HG03066 (cell line): ENCODE results near the gene BPHL.
"Not testable (repeated sequence)": the region's sequence is repeated elsewhere in the genome, so short reads cannot be mapped to it uniquely, and the experiment has no call there.

ENCODE experiments used
- ATAC-seq: cut with Tn5 transposase; IDR thresholded peaks from one replicate; pipeline ENCODE4 v1.9.1; 2021; ENCODE audit warnings: low read depth; ENCODE audit not compliant: unreplicated experiment

Gene BPHL

DNA sequence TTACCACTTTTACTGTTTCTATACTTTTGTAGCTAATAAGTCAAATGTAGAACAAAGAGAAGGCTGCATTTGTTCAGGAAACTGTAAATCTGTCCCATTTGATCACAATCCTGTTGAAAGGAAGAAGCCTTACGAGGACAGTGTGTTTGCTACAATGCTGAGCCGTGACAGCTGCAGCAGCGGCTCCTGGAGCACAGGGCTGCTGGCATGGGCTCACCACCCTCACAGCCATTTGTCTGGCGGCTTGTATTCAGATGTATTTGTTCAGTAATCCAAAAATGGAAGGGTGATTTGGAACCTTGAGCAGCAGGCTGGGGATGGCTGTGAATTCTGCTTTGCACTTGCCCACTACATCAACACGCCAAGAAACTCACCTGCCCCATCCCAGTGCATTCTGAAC, 33.2 kb downstream of the BPHL start:
- ATAC-seq, result no peak

- ATAC-seq, result no peak
Measured at GRCh38 chr6:3152689-3153088, 34.2 kb downstream of the BPHL start.

- ATAC-seq, result not testable (repeated sequence)
Measured at GRCh38 chr6:3155416-3155815, 36.9 kb downstream of the BPHL start.

- not testable (repeated sequence) for ATAC-seq
Measured at GRCh38 chr6:3156184-3157130, 37.9 kb downstream of the BPHL start.

GRCh38 chr6:3157131-3157933, 38.8 kb downstream of the BPHL start, which contains the start of gene TUBB2A:
TUBB2A (minus strand) TSS chr6:3157544; CDS start chr6:3157463, 81 bp downstream.
- peak; percentile 66 for ATAC-seq

DNA sequence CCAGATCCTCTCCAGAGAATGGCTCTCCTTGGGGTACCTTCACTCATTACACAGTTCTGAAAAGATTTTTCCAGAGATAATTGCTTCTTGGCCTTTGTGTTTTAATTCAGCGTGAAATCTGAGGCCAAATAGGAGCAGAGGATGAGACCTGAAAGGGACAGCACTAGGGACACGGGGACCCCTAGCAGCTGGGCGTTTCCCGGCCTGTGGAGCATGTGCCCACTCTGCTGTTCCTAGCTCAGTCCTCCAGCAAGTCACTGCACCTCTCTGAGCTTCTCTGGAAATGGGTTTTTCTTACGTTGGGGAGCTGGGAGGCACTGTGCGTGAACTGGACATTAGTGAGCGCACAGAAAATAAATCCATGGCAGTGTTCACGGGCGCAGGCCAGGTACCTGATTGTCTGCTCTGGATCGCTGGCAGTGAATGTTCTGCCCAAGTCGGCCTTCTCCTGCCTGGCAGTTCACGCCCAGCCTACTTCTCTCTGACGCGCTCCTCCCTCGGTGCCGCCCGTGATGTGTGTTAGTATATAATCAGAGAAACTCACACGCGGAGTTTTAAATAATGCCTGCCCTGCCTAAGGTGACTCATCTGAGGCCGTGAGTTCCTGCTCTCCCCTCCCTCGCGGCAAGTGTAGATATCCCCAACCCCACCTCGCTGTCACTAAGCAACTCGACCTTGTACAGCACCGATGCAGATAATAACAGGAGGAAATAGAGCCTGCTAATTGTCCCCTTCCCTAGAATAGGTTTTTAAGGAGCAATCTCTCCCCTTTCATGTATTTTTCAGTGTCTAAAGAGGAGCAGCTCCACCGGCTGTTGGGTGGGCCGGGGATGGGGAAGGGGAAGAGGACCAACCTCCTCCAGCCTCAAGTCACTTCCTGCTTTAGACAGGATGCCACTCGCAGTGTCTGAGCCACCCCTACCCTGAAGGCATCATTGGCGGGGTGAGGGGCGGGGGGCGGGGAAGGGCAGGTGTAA, 41.6 kb downstream of the BPHL start:
- no peak for ATAC-seq

- no peak for ATAC-seq
Measured at GRCh38 chr6:3162067-3162497, 43.6 kb downstream of the BPHL start.

- peak; percentile 63 for ATAC-seq
Measured at GRCh38 chr6:3162565-3163247, 44.2 kb downstream of the BPHL start.

DNA sequence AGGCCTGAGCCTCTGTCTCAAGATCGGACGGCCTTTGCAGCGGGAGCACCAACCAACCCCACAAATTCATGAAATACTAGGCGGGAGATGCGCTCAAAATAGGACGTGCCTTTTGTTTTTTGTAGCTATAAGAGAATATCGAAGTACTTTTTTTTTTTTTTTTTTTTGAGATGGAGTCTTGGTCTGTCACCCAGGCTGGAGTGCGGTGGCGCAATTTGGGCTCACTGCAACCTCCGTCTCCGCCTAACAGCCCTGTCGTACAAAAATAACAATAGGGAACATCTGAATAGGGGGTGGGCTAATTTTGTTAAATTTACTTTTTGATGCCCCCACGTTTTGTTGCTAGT, 44.7 kb downstream of the BPHL start:
- peak; percentile 17 for ATAC-seq

GRCh38 chr6:3164388-3164787, 45.9 kb downstream of the BPHL start:
- no peak for ATAC-seq

GRCh38 chr6:3165631-3166534, 47.4 kb downstream of the BPHL start:
- no peak for ATAC-seq

- ATAC-seq, result not testable (repeated sequence)
Measured at GRCh38 chr6:3166535-3167225, 48.2 kb downstream of the BPHL start.

GRCh38 chr6:3168046-3168445, 49.5 kb downstream of the BPHL start:
- not testable (repeated sequence) for ATAC-seq

- ATAC-seq, result not testable (repeated sequence)
Measured at GRCh38 chr6:3170676-3171075, 52.2 kb downstream of the BPHL start.

- ATAC-seq, result not testable (repeated sequence)
Measured at GRCh38 chr6:3171313-3172175, 53.0 kb downstream of the BPHL start.

DNA sequence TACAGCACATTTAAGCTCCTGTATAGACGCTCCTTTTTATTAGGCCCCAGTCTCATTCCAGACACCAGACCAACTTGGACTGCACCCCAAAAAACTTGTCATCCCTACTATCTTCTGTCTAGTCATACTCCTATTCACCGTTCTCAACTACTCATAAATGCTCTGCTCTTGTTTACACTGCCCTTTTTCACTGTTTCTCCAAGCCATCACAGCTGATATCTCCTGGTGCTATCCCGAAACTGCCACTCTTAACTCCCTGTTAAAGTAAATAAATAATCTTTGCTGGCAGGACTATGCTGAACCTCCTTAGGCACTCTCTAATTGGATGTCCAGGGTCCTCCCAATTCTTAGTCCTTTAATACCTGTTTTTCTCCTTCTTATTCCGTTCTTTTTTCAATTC, 54.3 kb downstream of the BPHL start:
- not testable (repeated sequence) for ATAC-seq

- ATAC-seq, result not testable (repeated sequence)
Measured at GRCh38 chr6:3173636-3174089, 55.2 kb downstream of the BPHL start.
